H9 (cell line): ENCODE measurements around the gene LAMB1. TPM values are rescaled to one million over a fixed set of nuclear protein-coding genes. Genes with fewer than 3 reads are reported as not detected.
"Not testable (repeated sequence)": the region's sequence is repeated elsewhere in the genome, so short reads cannot be mapped to it uniquely, and the experiment has no call there.

Experiments used
- DNase-seq: peaks from one replicate; pipeline ENCODE4 v3.0.0-alpha.2; 2017
- H2AFZ ChIP-seq: one replicate; pipeline ENCODE4 v1.6.1; 2013; ENCODE audit warnings: mild to moderate bottlenecking, low read length, control low read depth, moderate library complexity
- H2AK5ac ChIP-seq: 2 replicates; pipeline ENCODE4 v1.6.1; 2013; ENCODE audit warnings: low read length, control low read depth, mixed read lengths; ENCODE audit not compliant: insufficient read length
- H2BK120ac ChIP-seq: one replicate; pipeline ENCODE4 v1.6.1; 2013; ENCODE audit warnings: low read depth, mild to moderate bottlenecking, low read length, control low read depth, inconsistent platforms; ENCODE audit not compliant: poor library complexity, severe bottlenecking
- H2BK12ac ChIP-seq: 2 replicates; pipeline ENCODE4 v1.6.1; 2013; ENCODE audit warnings: low read length, control low read depth, mixed read lengths, low read depth; ENCODE audit not compliant: insufficient read length
- H2BK15ac ChIP-seq: 2 replicates; pipeline ENCODE4 v1.6.1; 2013; ENCODE audit warnings: low read depth, low read length, control low read depth
- H2BK20ac ChIP-seq: one replicate; pipeline ENCODE4 v1.6.1; 2013; ENCODE audit warnings: low read depth, mild to moderate bottlenecking, low read length, control low read depth, inconsistent platforms; ENCODE audit not compliant: poor library complexity, severe bottlenecking
- H2BK5ac ChIP-seq: 2 replicates; pipeline ENCODE4 v1.6.1; 2013; ENCODE audit warnings: low read length, control low read depth, mixed read lengths; ENCODE audit not compliant: insufficient read length
- H3K14ac ChIP-seq: 2 replicates; pipeline ENCODE4 v1.6.1; 2013; ENCODE audit warnings: low read length, control low read depth; ENCODE audit not compliant: insufficient read depth
- H3K18ac ChIP-seq: 2 replicates; pipeline ENCODE4 v1.6.1; 2013; ENCODE audit warnings: low read depth, mild to moderate bottlenecking, mixed read lengths, low read length, control low read depth; ENCODE audit not compliant: insufficient read length
- H3K23ac ChIP-seq: 2 replicates; pipeline ENCODE4 v1.6.1; 2013; ENCODE audit warnings: low read length, control low read depth, mixed read lengths, low read depth; ENCODE audit not compliant: insufficient read length
- H3K23me2 ChIP-seq: 2 replicates; pipeline ENCODE4 v1.6.1; 2013; ENCODE audit warnings: low read depth, mild to moderate bottlenecking, mixed read lengths, low read length, control low read depth; ENCODE audit not compliant: insufficient read length, poor library complexity, severe bottlenecking
- H3K27ac ChIP-seq: 2 replicates; pipeline ENCODE4 v1.5.1; 2013; ENCODE audit warnings: low read length, control low read depth, mixed read lengths, low read depth; ENCODE audit not compliant: insufficient read length
- H3K27me3 ChIP-seq: 2 replicates; pipeline ENCODE4 v1.6.1; 2013; ENCODE audit warnings: low read length, control low read depth, inconsistent platforms; ENCODE audit not compliant: insufficient read depth
- H3K4ac ChIP-seq: 2 replicates; pipeline ENCODE4 v1.6.1; 2013; ENCODE audit warnings: low read depth, mild to moderate bottlenecking, control low read depth, inconsistent platforms, low read length, moderate library complexity
- H3K4me1 ChIP-seq: 2 replicates; pipeline ENCODE4 v1.6.1; 2013; ENCODE audit warnings: low read length, control low read depth, inconsistent platforms; ENCODE audit not compliant: insufficient read depth
- H3K4me2 ChIP-seq: 2 replicates; pipeline ENCODE4 v1.6.1; 2013; ENCODE audit warnings: low read length, control low read depth, mixed read lengths; ENCODE audit not compliant: insufficient read length, insufficient read depth
- H3K56ac ChIP-seq: 2 replicates; pipeline ENCODE4 v1.6.1; 2013; ENCODE audit warnings: low read depth, mild to moderate bottlenecking, mixed read lengths, low read length, control low read depth; ENCODE audit not compliant: insufficient read length
- H3K79me1 ChIP-seq: 2 replicates; pipeline ENCODE4 v1.6.1; 2013; ENCODE audit warnings: low read depth, mild to moderate bottlenecking, moderate library complexity, low read length, control low read depth, inconsistent platforms; ENCODE audit not compliant: insufficient read depth, poor library complexity, severe bottlenecking
- H3K79me2 ChIP-seq: 2 replicates; pipeline ENCODE4 v1.6.1; 2013; ENCODE audit warnings: low read length, control low read depth, inconsistent platforms; ENCODE audit not compliant: insufficient read depth
- H3K9ac ChIP-seq: 2 replicates; pipeline ENCODE4 v1.6.1; 2013; ENCODE audit warnings: low read length, control low read depth, mixed read lengths; ENCODE audit not compliant: insufficient read length; ENCODE audit errors: extremely low read depth
- H3K9me3 ChIP-seq: one replicate; pipeline ENCODE4 v1.6.1; 2013; ENCODE audit warnings: low read depth, low read length, inconsistent platforms; ENCODE audit not compliant: control insufficient read depth
- H3T11ph ChIP-seq: one replicate; pipeline ENCODE4 v1.6.1; 2013; ENCODE audit warnings: mild to moderate bottlenecking, low read length, control low read depth, inconsistent platforms
- H4K20me1 ChIP-seq: one replicate; pipeline ENCODE4 v1.6.1; 2013; ENCODE audit not compliant: control insufficient read depth, insufficient read length, insufficient read depth
- H4K5ac ChIP-seq: 2 replicates; pipeline ENCODE4 v1.6.1; 2013; ENCODE audit warnings: low read depth, mild to moderate bottlenecking, mixed read lengths, low read length, control low read depth; ENCODE audit not compliant: insufficient read length
- H4K8ac ChIP-seq: replicated peaks from 2 replicates; pipeline ENCODE4 v1.6.1; 2013; ENCODE audit warnings: low read length, control low read depth, mixed read lengths, low read depth; ENCODE audit not compliant: insufficient read length
- H4K91ac ChIP-seq: 2 replicates; pipeline ENCODE4 v1.6.1; 2013; ENCODE audit warnings: low read depth, mild to moderate bottlenecking, moderate library complexity, mixed read lengths, low read length, control low read depth; ENCODE audit not compliant: insufficient read length
- H3K27ac Mint-ChIP-seq, 3 experiments: 2 replicates in 2 of 3; 3 replicates in 1 of 3; pipeline ENCODE4 v1.8.0; 2020 to 2021; ENCODE audit warnings: mixed read lengths in 3 of 3, mild to moderate bottlenecking in 1 of 3, moderate library complexity in 1 of 3
- H3K27me3 Mint-ChIP-seq: 2 replicates; pipeline ENCODE4 v1.8.0; 2021; ENCODE audit warnings: low read depth, mild to moderate bottlenecking, moderate library complexity, mixed read lengths
- H3K36me3 Mint-ChIP-seq, 3 experiments: 2 replicates in 2 of 3; 3 replicates in 1 of 3; pipeline ENCODE4 v1.8.0; 2020 to 2021; ENCODE audit warnings: low read depth in 3 of 3, mixed read lengths in 3 of 3; ENCODE audit not compliant: insufficient read depth in 1 of 3
- H3K4me1 Mint-ChIP-seq, 2 experiments: 2 replicates each; pipeline ENCODE4 v1.8.0; 2020; ENCODE audit warnings: mixed read lengths in 2 of 2
- H3K4me3 Mint-ChIP-seq, 2 experiments: 2 replicates in 1 of 2; 3 replicates in 1 of 2; pipeline ENCODE4 v1.8.0; 2020 to 2021; ENCODE audit warnings: mild to moderate bottlenecking in 2 of 2, mixed read lengths in 2 of 2, moderate library complexity in 1 of 2
- H3K9me3 Mint-ChIP-seq, 2 experiments: 2 replicates in 1 of 2; 3 replicates in 1 of 2; pipeline ENCODE4 v1.8.0; 2020; ENCODE audit warnings: mild to moderate bottlenecking in 2 of 2, mixed read lengths in 2 of 2, moderate library complexity in 1 of 2
- WGBS: extraction: QIAGEN DNeasy Blood & Tissue Kit; methylation state at CpG from one replicate; pipeline ENCODE4 v1.1.7; 2013; ENCODE audit warnings: missing lambda C conversion rate, low lambda C conversion rate, mixed read lengths; ENCODE audit not compliant: insufficient read length; ENCODE audit errors: extremely low coverage; 5-methylcytosine and 5-hydroxymethylcytosine counted together
- total RNA-seq: library from RNA; stranded (reverse); gene quantifications from 2 replicates; pipeline ENCODE4 v1.2.1, GENCODE V29; 2021
- TF ChIP-seq, protein P1 (sequence below): fragments of 200-600 bp; sonication (generic); conservative IDR thresholded peaks from 3 replicates; pipeline ENCODE4 v1.8.0; 2021; ENCODE audit warnings: antibody characterized with exemption, mild to moderate bottlenecking

Gene LAMB1
- total RNA-seq, 1 experiment from 2014 or later = 75.8 TPM

DNA sequence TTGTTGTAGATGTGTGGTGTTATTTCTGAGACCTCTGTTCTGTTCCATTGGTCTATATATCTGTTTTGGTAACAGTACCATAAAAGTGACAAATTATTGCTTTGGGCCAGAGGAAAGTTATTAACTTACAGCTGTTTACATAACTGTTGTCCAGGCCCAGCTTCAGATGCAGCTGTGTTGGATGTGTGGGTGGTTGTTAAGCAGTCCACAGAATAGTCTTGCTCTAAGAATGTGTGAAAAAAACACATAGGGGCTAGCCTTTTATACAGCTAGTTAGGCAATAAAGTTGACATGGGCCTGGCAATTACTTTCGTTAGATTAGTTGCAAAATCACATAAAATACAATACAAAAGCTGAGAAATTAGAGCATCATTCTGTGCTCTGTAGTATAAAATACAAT lies 80.1 kb downstream of the LAMB1 start:
- Histone ChIP-seq H2BK12ac (no peak overlapping the region), H2AK5ac (no peak overlapping the region), H3K9me3 (no peaks in the 10 kb centered on the region), H3K9ac (no peak overlapping the region), H3K14ac (no peak overlapping the region), H3K4me2 (no peak overlapping the region), H2BK20ac (no peak overlapping the region), H3K18ac (no peak overlapping the region), H2BK5ac (no peak overlapping the region), H3K27ac (no peak overlapping the region), H3K4me1 (no peaks in the 10 kb centered on the region), H3K79me1 (no peaks in the 10 kb centered on the region), H3K56ac (no peak overlapping the region), H4K91ac (no peak overlapping the region), H3K4ac (no peak overlapping the region), H3K27me3 (no peaks in the 10 kb centered on the region), H3K23ac (no peak overlapping the region), H3K79me2 (no peaks in the 10 kb centered on the region; the same call in 1 of the 2 replicates), H4K20me1 (no peaks in the 10 kb centered on the region), H3T11ph (no peak overlapping the region), H3K23me2 (no peaks in the 10 kb centered on the region), H2BK15ac (no peak overlapping the region), H2AFZ (no peak overlapping the region), H4K5ac (no peak overlapping the region), H4K8ac (no peak overlapping the region), H2BK120ac (no peak overlapping the region)
- no peaks in the 10 kb centered on the region for H3K27me3 Mint-ChIP-seq
- no peak for DNase-seq
- no peak overlapping the region for H3K27ac Mint-ChIP-seq
- peaks cover 18 to 92% (median 81%) of the 10 kb centered on the region in 3 experiments for H3K36me3 Mint-ChIP-seq
- H3K9me3 Mint-ChIP-seq = no peaks in the 10 kb centered on the region
- TF ChIP-seq, protein P1, sequence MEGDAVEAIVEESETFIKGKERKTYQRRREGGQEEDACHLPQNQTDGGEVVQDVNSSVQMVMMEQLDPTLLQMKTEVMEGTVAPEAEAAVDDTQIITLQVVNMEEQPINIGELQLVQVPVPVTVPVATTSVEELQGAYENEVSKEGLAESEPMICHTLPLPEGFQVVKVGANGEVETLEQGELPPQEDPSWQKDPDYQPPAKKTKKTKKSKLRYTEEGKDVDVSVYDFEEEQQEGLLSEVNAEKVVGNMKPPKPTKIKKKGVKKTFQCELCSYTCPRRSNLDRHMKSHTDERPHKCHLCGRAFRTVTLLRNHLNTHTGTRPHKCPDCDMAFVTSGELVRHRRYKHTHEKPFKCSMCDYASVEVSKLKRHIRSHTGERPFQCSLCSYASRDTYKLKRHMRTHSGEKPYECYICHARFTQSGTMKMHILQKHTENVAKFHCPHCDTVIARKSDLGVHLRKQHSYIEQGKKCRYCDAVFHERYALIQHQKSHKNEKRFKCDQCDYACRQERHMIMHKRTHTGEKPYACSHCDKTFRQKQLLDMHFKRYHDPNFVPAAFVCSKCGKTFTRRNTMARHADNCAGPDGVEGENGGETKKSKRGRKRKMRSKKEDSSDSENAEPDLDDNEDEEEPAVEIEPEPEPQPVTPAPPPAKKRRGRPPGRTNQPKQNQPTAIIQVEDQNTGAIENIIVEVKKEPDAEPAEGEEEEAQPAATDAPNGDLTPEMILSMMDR = no peak
- H3K4me3 Mint-ChIP-seq = no peak overlapping the region
- peaks cover 4 to 14% of the 10 kb centered on the region in 2 experiments for H3K4me1 Mint-ChIP-seq
- no CpG with 5 or more reads among the region's 1 CpG for WGBS

DNA sequence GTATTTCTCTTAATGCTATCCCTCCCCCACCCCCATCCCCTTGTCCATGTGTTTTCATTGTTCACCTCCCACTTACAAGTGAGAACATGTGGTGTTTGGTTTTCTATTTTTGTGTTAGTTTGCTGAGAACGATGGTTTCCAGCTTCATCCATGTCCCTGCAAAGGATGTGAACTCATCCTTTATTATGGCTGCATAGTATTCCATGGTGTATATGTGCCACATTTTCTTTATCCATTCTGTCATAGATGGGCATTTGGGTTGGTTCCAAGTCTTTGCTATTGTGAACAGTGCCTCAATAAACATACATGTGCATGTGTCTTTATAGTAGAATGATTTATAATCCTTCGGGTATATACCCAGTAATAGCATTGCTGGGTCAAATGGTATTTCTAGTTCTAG lies 81.1 kb downstream of the LAMB1 start:
- H3K79me1 ChIP-seq, H4K8ac ChIP-seq, DNase-seq, H2BK15ac ChIP-seq, H3K18ac ChIP-seq, H3T11ph ChIP-seq, H2BK20ac ChIP-seq, H3K14ac ChIP-seq, H3K4me3 Mint-ChIP-seq, H3K9me3 ChIP-seq, H3K56ac ChIP-seq, H3K9ac ChIP-seq, H3K27ac Mint-ChIP-seq, H3K4me1 ChIP-seq, H3K9me3 Mint-ChIP-seq, H3K23me2 ChIP-seq, H2BK120ac ChIP-seq, H3K4me2 ChIP-seq, H3K79me2 ChIP-seq, H3K27ac ChIP-seq, H4K20me1 ChIP-seq, H2BK5ac ChIP-seq, H2AK5ac ChIP-seq, H3K27me3 Mint-ChIP-seq, H4K5ac ChIP-seq, H3K27me3 ChIP-seq, H4K91ac ChIP-seq, H3K23ac ChIP-seq, H2AFZ ChIP-seq, H2BK12ac ChIP-seq, H3K4ac ChIP-seq: not testable (repeated sequence)
- WGBS = no CpG with 5 or more reads among the region's 2 CpGs
- Mint-ChIP-seq H3K36me3 (peaks cover 22 to 94% (median 84%) of the 10 kb centered on the region in 3 experiments), H3K4me1 (peaks cover 4 to 14% of the 10 kb centered on the region in 2 experiments)
